GM23248 (cell line): Measurements from ENCODE around the gene TMEM161B. TPM values are rescaled to one million over a fixed set of nuclear protein-coding genes. Genes with fewer than 3 reads are reported as not detected.

Source experiments
- DNase-seq: peaks from one replicate; pipeline ENCODE4 v3.0.0-alpha.2; 2015
- H2AFZ ChIP-seq: fragments of 200-600 bp; sonication (generic); 2 replicates; pipeline ENCODE4 v1.6.1; 2016; ENCODE audit warnings: antibody characterized with exemption
- H3F3A ChIP-seq: fragments of 200-600 bp; sonication (generic); 2 replicates; pipeline ENCODE4 v1.6.1; 2016; ENCODE audit warnings: mild to moderate bottlenecking, antibody characterized with exemption, mixed run types; ENCODE audit not compliant: insufficient read depth
- H3K27ac ChIP-seq: fragments of 200-600 bp; sonication (generic); 2 replicates; pipeline ENCODE4 v1.5.1; 2016; ENCODE audit warnings: mild to moderate bottlenecking
- H3K27me3 ChIP-seq: fragments of 200-600 bp; sonication (generic); replicated peaks from 2 replicates; pipeline ENCODE4 v1.6.1; 2016; ENCODE audit warnings: mild to moderate bottlenecking; ENCODE audit not compliant: insufficient read depth
- H3K36me3 ChIP-seq: fragments of 200-600 bp; sonication (generic); 2 replicates; pipeline ENCODE4 v1.6.1; 2016; ENCODE audit warnings: low read depth, mild to moderate bottlenecking
- H3K4me1 ChIP-seq: fragments of 200-600 bp; sonication (generic); 2 replicates; pipeline ENCODE4 v1.6.1; 2016; ENCODE audit warnings: mild to moderate bottlenecking; ENCODE audit not compliant: insufficient read depth
- H3K4me2 ChIP-seq: fragments of 200-600 bp; sonication (generic); one replicate; pipeline ENCODE4 v1.6.1; 2016; ENCODE audit warnings: mild to moderate bottlenecking; ENCODE audit not compliant: unreplicated experiment
- H3K4me3 ChIP-seq: fragments of 200-600 bp; sonication (generic); 2 replicates; pipeline ENCODE4 v1.5.1; 2016; ENCODE audit warnings: mild to moderate bottlenecking
- H3K79me2 ChIP-seq: fragments of 200-600 bp; sonication (generic); 2 replicates; pipeline ENCODE4 v1.6.1; 2016; ENCODE audit warnings: mild to moderate bottlenecking; ENCODE audit not compliant: insufficient read depth
- H3K9ac ChIP-seq: fragments of 200-600 bp; sonication (generic); 2 replicates; pipeline ENCODE4 v1.6.1; 2016; ENCODE audit warnings: mild to moderate bottlenecking
- H3K9me2 ChIP-seq: fragments of 200-600 bp; sonication (generic); 2 replicates; pipeline ENCODE4 v1.6.1; 2016; ENCODE audit warnings: mixed run types, mild to moderate bottlenecking, moderate library complexity; ENCODE audit not compliant: insufficient read depth
- H3K9me3 ChIP-seq: fragments of 200-600 bp; sonication (generic); one replicate; pipeline ENCODE4 v1.6.1; 2017; ENCODE audit warnings: low read depth
- H4K20me1 ChIP-seq: fragments of 200-600 bp; sonication (generic); 2 replicates; pipeline ENCODE4 v1.6.0; 2016; ENCODE audit not compliant: insufficient read depth
- EZH2 ChIP-seq: fragments of 200-600 bp; sonication (generic); IDR thresholded peaks from 2 replicates; pipeline ENCODE4 v1.6.1; 2018; ENCODE audit warnings: antibody characterized with exemption, mild to moderate bottlenecking; ENCODE audit not compliant: insufficient read depth, poor library complexity, severe bottlenecking
- EZH2phosphoT487 ChIP-seq: fragments of 200-600 bp; sonication (generic); IDR thresholded peaks from 2 replicates; pipeline ENCODE4 v1.6.1; 2018; ENCODE audit warnings: antibody characterized with exemption, moderate library complexity, mild to moderate bottlenecking, low read depth; ENCODE audit not compliant: insufficient read depth
- WGBS, 2 experiments: methylation state at CpG; one replicate each; pipeline ENCODE4 v1.1.6; 2015 to 2017; ENCODE audit warnings: low lambda C conversion rate in 2 of 2, low coverage in 1 of 2; ENCODE audit errors: missing lambda C conversion rate in 2 of 2; 5-methylcytosine and 5-hydroxymethylcytosine counted together
- in situ Hi-C: fragments of 300-500 bp; cut with MboI; formaldehyde crosslinking; loops from 2 replicates; pipeline ENCODE4 v1.15.0; 2020
- polyA plus RNA-seq: library from polyadenylated mRNA; unstranded; fragments of >200 nt; fragmentation: Nextera tagmentation; extraction: Ambion mirVana; gene quantifications from 2 replicates; pipeline ENCODE4 v1.2.1, GENCODE V29; 2016
- total RNA-seq: library from RNA; depleted of rRNA; stranded (reverse); fragments of >200 nt; shearing (Covaris generic); gene quantifications from 2 replicates; pipeline ENCODE4 v1.2.3, GENCODE V29; 2014

TMEM161B gene
- total and polyA plus RNA-seq, 2 experiments from 2014 or later, result 6.0 to 9.4 TPM

- in situ Hi-C loops, result no loop called here
- WGBS, 2 experiments, result 86% methylated on average over 5 of the region's 5 CpGs
Measured at GRCh38 chr5:88288528-88289197, 20.0 kb upstream of the TMEM161B start.

DNA sequence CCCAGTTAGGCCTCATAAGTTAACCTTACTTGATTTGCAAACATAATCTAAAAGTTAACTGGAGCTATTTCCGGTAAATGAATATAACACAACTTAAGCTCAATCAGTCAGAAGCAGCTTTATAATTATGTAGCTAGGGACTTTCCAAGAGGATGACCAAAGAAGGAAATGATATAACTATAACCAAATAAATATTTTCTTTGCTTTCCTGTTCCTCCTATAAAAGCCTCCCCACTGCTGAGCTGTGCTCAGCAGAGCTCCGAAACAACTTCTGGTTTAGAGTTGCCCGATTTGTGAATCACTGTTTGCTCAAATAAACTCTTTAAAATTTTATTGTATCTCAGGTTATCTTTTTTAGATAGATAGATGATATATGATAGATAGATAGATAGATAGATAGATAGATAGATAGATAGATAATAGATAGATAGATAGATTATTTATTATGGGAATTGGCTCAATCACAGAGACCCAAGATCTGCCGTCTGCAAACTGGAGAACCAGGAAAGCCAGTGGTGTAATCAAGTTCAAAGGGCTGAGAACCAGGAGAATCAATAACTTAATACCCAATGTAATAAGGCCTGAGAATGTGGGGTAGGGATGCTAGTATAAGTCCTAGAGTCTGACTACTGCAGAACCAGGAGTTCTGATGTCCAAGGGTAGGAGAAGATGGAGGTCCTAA lies 19.3 kb upstream of the TMEM161B start:
- Histone ChIP-seq H3K4me3 (no peak overlapping the region), H2AFZ (no peak overlapping the region), H3K9me3 (no peaks in the 10 kb centered on the region), H3F3A (no peaks in the 10 kb centered on the region), H3K9ac (no peak overlapping the region), H3K36me3 (peaks cover 4% of the 10 kb centered on the region; the same call in 1 of the 2 replicates), H3K4me1 (no peaks in the 10 kb centered on the region), H4K20me1 (no peaks in the 10 kb centered on the region), H3K27me3 (no peaks in the 10 kb centered on the region), H3K9me2 (no peaks in the 10 kb centered on the region), H3K79me2 (no peaks in the 10 kb centered on the region), H3K4me2 (no peak overlapping the region), H3K27ac (no peak overlapping the region)
- TF ChIP-seq EZH2phosphoT487 (no peak), EZH2 (no peak)
- DNase-seq, result no peak
- in situ Hi-C loops, result no loop called here
- 95 to 98% methylated on average over 4 of the region's 4 CpGs for WGBS, 2 experiments

More at GRCh38 chr5:88288528-88289197, 20.0 kb upstream of the TMEM161B start:
- H3K4me3 ChIP-seq, result no peak overlapping the region
- H4K20me1 ChIP-seq, result no peaks in the 10 kb centered on the region
- no peak for DNase-seq
- H3K27me3 ChIP-seq, result no peaks in the 10 kb centered on the region
- no peaks in the 10 kb centered on the region for H3K9me2 ChIP-seq
- no peak overlapping the region for H2AFZ ChIP-seq
- H3K4me1 ChIP-seq, result no peaks in the 10 kb centered on the region
- no peaks in the 10 kb centered on the region for H3K9me3 ChIP-seq
- no peak overlapping the region for H3K9ac ChIP-seq
- H3K4me2 ChIP-seq, result no peak overlapping the region
- H3F3A ChIP-seq, result no peaks in the 10 kb centered on the region
- TF ChIP-seq EZH2, result no peak
- no peak for TF ChIP-seq EZH2phosphoT487
- no peaks in the 10 kb centered on the region for H3K79me2 ChIP-seq
- H3K27ac ChIP-seq, result no peak overlapping the region
- peaks cover 4% of the 10 kb centered on the region; the same call in 1 of the 2 replicates for H3K36me3 ChIP-seq

- in situ Hi-C loops, result no loop called here
- H3K4me2 ChIP-seq, result no peak overlapping the region
- TF ChIP-seq EZH2 (no peak), EZH2phosphoT487 (no peak)
- H3K27me3 ChIP-seq, result no peaks in the 10 kb centered on the region
- no peak overlapping the region for H3K4me3 ChIP-seq
- H3K27ac ChIP-seq, result no peak overlapping the region
- no peak overlapping the region for H3K9ac ChIP-seq
- H3F3A ChIP-seq, result no peaks in the 10 kb centered on the region
- H3K4me1 ChIP-seq, result no peaks in the 10 kb centered on the region
- H4K20me1 ChIP-seq, result no peaks in the 10 kb centered on the region
- no peak for DNase-seq
- H3K9me3 ChIP-seq, result no peaks in the 10 kb centered on the region
- no peaks in the 10 kb centered on the region for H3K9me2 ChIP-seq
- 60 to 62% methylated on average over 3 of the region's 3 CpGs for WGBS, 2 experiments
- H3K79me2 ChIP-seq, result no peaks in the 10 kb centered on the region
- no peak overlapping the region for H2AFZ ChIP-seq
- no peaks in the 10 kb centered on the region; the same call in 1 of the 2 replicates for H3K36me3 ChIP-seq
Measured at GRCh38 chr5:88287302-88287701, 18.7 kb upstream of the TMEM161B start.

GRCh38 chr5:88283690-88284089 lies 15.0 kb upstream of the TMEM161B start:
- Histone ChIP-seq H3K9me3 (no peaks in the 10 kb centered on the region), H4K20me1 (no peaks in the 10 kb centered on the region), H3K9me2 (no peaks in the 10 kb centered on the region), H3K36me3 (peaks cover 3% of the 10 kb centered on the region; the same call in 1 of the 2 replicates), H3K4me1 (no peaks in the 10 kb centered on the region), H3K27me3 (no peaks in the 10 kb centered on the region), H3K27ac (no peak overlapping the region), H3K4me2 (no peak overlapping the region), H3K79me2 (no peaks in the 10 kb centered on the region), H3K9ac (no peak overlapping the region), H3K4me3 (no peak overlapping the region), H2AFZ (no peak overlapping the region), H3F3A (no peaks in the 10 kb centered on the region)
- DNase-seq, result no peak
- TF ChIP-seq EZH2phosphoT487, result no peak
- TF ChIP-seq EZH2, result no peak
- in situ Hi-C loops, result no loop called here

DNA sequence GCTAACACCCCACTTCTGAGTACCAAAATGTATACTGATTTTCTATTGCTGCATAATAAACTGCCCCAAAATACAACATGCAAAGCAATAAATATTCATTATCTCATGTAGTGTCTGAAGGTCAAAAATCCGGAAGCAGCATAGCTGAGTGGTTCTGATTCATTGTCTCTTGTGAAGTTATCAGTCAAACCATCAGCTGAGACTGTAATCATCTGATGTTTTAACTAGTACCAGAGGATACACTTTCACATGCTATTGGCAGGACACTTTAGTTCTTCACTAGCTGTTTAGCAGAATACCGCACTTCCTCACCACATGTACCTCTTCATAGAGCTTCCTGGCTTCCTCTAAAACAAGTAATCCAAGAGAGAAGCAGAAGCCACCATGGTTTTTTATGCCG lies 12.7 kb upstream of the TMEM161B start:
- H3K27me3 ChIP-seq, result no peaks in the 10 kb centered on the region

More for the DNA sequence above, 12.7 kb upstream of the TMEM161B start:
- in situ Hi-C loops, result no loop called here
- Histone ChIP-seq H3K4me2 (no peak overlapping the region), H3F3A (no peaks in the 10 kb centered on the region), H3K79me2 (no peaks in the 10 kb centered on the region), H3K9ac (no peak overlapping the region), H4K20me1 (no peaks in the 10 kb centered on the region), H3K9me2 (no peaks in the 10 kb centered on the region), H3K27ac (no peak overlapping the region), H3K4me1 (no peaks in the 10 kb centered on the region), H3K4me3 (no peak overlapping the region), H2AFZ (no peak overlapping the region), H3K36me3 (peaks cover 13% of the 10 kb centered on the region), H3K9me3 (no peaks in the 10 kb centered on the region)
- TF ChIP-seq EZH2phosphoT487, result no peak
- no peak for TF ChIP-seq EZH2
- no peak for DNase-seq
- WGBS, 2 experiments, result 65 to 74% methylated on average over 3 of the region's 3 CpGs
